Measurements from ENCODE around the gene PLN. TPM values are rescaled to one million over a fixed set of nuclear protein-coding genes. Genes with fewer than 3 reads are reported as not detected.

PLN gene
- total and polyA plus RNA-seq, 7 donors, result 2.3 to 454 (median 294) TPM

DNA sequence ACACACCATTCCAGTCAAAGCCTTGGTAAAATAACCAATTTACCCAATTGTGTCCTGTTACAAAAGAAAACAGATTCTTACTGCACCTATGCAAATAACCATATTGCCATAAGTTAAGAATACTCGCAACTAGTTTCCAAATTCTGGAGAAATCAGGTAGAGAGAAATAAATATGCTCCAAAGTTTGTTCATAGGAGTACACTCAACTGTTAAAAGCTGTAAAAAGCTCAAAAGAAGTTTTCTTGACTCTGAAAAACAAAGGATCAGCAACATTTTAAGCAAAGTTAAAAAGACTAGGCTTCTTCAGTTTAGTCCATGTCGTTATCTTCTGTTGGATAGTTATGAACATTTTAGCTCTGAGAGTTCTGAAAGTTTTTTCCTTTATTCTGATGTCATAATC lies 55.3 kb downstream of the PLN start:
- no peak for DNase-seq
- no peaks in the 10 kb centered on the region for H3K27me3 ChIP-seq
- H3K9me3 ChIP-seq, result no peaks in the 10 kb centered on the region
- no peaks in the 10 kb centered on the region for H3K36me3 ChIP-seq
- intact Hi-C loops (cut with DNase I), result no loop called here
- 97 to 99% methylated on average over 2 of the region's 2 CpGs for WGBS, 2 donors
- H3K4me1 ChIP-seq, result peaks cover 0 to 11% (median 4%) of the 10 kb centered on the region in 4 donors
- H3K4me3 ChIP-seq, result no peak overlapping the region
- TF ChIP-seq EP300 (IDR thresholded peaks at IDR 0.05), result no peak
- TF ChIP-seq, protein P1, sequence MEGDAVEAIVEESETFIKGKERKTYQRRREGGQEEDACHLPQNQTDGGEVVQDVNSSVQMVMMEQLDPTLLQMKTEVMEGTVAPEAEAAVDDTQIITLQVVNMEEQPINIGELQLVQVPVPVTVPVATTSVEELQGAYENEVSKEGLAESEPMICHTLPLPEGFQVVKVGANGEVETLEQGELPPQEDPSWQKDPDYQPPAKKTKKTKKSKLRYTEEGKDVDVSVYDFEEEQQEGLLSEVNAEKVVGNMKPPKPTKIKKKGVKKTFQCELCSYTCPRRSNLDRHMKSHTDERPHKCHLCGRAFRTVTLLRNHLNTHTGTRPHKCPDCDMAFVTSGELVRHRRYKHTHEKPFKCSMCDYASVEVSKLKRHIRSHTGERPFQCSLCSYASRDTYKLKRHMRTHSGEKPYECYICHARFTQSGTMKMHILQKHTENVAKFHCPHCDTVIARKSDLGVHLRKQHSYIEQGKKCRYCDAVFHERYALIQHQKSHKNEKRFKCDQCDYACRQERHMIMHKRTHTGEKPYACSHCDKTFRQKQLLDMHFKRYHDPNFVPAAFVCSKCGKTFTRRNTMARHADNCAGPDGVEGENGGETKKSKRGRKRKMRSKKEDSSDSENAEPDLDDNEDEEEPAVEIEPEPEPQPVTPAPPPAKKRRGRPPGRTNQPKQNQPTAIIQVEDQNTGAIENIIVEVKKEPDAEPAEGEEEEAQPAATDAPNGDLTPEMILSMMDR (IDR thresholded peaks at IDR 0.05), result no peak
- no peak for TF ChIP-seq POLR2A (IDR thresholded peaks at IDR 0.05)
- no peak for TF ChIP-seq POLR2AphosphoS5 (IDR thresholded peaks at IDR 0.05)
- H3K27ac ChIP-seq, result no peak overlapping the region

DNA sequence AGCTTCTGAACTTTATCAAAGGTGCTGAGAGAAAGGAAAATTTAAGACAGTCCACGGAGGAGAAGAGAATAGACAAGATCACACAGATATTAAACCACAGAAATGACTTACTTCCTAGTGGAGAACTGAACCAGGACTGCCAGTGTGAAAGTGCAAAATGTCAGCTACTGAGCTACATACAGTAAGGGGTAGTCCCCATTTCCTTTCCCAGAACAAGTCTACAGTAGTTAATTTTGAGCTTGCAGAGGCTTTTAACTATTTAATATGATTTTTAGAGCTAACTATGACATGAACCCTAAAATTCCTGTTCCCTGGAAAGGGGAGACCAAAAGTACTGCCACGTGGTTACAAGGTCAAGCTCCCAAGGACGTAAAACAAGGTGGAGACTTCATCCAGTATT lies 58.2 kb downstream of the PLN start:
- no peaks in the 10 kb centered on the region for H3K36me3 ChIP-seq
- H3K4me1 ChIP-seq, result peaks cover 0 to 7% (median 3%) of the 10 kb centered on the region in 4 donors
- no peak for DNase-seq
- no peak overlapping the region for H3K27ac ChIP-seq
- no peak overlapping the region for H3K4me3 ChIP-seq
- H3K27me3 ChIP-seq, result no peaks in the 10 kb centered on the region
- 46 to 66% methylated on average over 3 of the region's 3 CpGs for WGBS, 2 donors
- intact Hi-C loops (cut with DNase I), result no loop called here
- TF ChIP-seq POLR2AphosphoS5 (IDR thresholded peaks at IDR 0.05), result no peak
- TF ChIP-seq EP300 (IDR thresholded peaks at IDR 0.05), result no peak
- TF ChIP-seq POLR2A (IDR thresholded peaks at IDR 0.05), result no peak
- TF ChIP-seq, protein P1 (IDR thresholded peaks at IDR 0.05), result no peak
- H3K9me3 ChIP-seq, result no peaks in the 10 kb centered on the region

DNA sequence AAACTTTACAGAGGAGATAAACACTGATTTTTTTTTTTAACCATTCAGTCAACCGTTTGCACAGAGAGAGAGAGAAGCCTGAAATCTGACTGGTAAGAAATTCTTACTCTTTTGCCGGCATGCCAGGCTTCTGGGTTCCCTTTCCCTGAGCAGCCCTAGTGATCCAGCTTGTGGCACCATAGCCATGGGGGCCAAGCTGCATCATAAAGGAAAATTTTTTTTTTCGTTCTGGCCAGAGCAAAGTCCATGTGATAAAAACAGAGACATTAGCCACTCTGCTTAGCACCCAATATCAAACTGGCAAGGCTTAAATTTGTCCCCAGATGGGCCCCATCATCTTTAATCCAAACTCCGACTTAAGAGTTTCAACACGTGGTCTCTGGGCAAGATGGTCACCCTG lies 58.8 kb downstream of the PLN start:
- no peaks in the 10 kb centered on the region for H3K36me3 ChIP-seq
- TF ChIP-seq EP300 (IDR thresholded peaks at IDR 0.05), result no peak
- TF ChIP-seq POLR2AphosphoS5 (IDR thresholded peaks at IDR 0.05), result no peak
- TF ChIP-seq POLR2A (IDR thresholded peaks at IDR 0.05), result no peak
- TF ChIP-seq, protein P1 (IDR thresholded peaks at IDR 0.05), result no peak
- no peaks in the 10 kb centered on the region for H3K27me3 ChIP-seq
- no peak for DNase-seq
- intact Hi-C loops (cut with DNase I), result no loop called here
- H3K4me1 ChIP-seq, result peaks cover 0 to 7% (median 3%) of the 10 kb centered on the region in 4 donors
- H3K4me3 ChIP-seq, result no peak overlapping the region
- H3K27ac ChIP-seq, result no peak overlapping the region
- no peaks in the 10 kb centered on the region for H3K9me3 ChIP-seq
- WGBS, 2 donors, result 55 to 77% methylated on average over 5 of the region's 5 CpGs

Other genes starting within 250 kb of the PLN start
- 10 to 100 TPM; 12.8 to 17.4 (median 15.6) TPM for gene CEP85L, start 103.3 kb downstream of the PLN start, total RNA-seq
- gene CEP85L, start 103.3 kb downstream of the PLN start, polyA plus RNA-seq, result 1 to 10 TPM in 1 of 3 donors, under 1 TPM in 2; 0.23 to 2.9 (median 0.60) TPM

Data from sigmoid colon (tissue), 7 donors.